Stomach (tissue), 9 donors: ENCODE results near the gene KRTAP12-4. TPM values are rescaled to one million over a fixed set of nuclear protein-coding genes. Genes with fewer than 3 reads are reported as not detected.
"Not testable (repeated sequence)": the region's sequence is repeated elsewhere in the genome, so short reads cannot be mapped to it uniquely, and the experiment has no call there.

Source experiments
- DNase-seq, 2 donors: peaks; one replicate each; pipeline versions ENCODE4 v3.0.0 to v3.0.0-alpha.2; 2013 to 2019
- H3K27ac ChIP-seq, 5 donors: fragments of 200-600 bp in 4 of 5; sonication (generic) in 4 of 5; one replicate each; pipeline ENCODE4 v1.5.1; 2013 to 2019; ENCODE audit warnings: mild to moderate bottlenecking in 1 of 5, moderate library complexity in 1 of 5
- H3K27me3 ChIP-seq, 3 donors: fragments of 200-600 bp; sonication (generic); one replicate each; pipeline ENCODE4 v1.5.1; 2017 to 2019; ENCODE audit warnings: mixed run types in 1 of 3
- H3K36me3 ChIP-seq, 4 donors: fragments of 200-600 bp; sonication (generic); 1 replicate in 3 of 4; 2 replicates in 1 of 4; pipeline ENCODE4 v1.5.1; 2016 to 2019
- H3K4me1 ChIP-seq, 4 donors: fragments of 200-600 bp; sonication (generic); one replicate each; pipeline ENCODE4 v1.5.1; 2016 to 2019
- H3K4me3 ChIP-seq, 4 donors: fragments of 200-600 bp; sonication (generic) in 3 of 4; one replicate each; pipeline ENCODE4 v1.5.1; 2016 to 2019; ENCODE audit warnings: mild to moderate bottlenecking in 1 of 4
- H3K9me3 ChIP-seq, 4 donors: fragments of 200-600 bp; sonication (generic); one replicate each; pipeline ENCODE4 v1.5.1; 2016 to 2019
- CTCF ChIP-seq, 7 experiments: fragments of 450-650 bp in 4 of 7; fragments of 200-600 bp in 3 of 7; sonication (generic) in 3 of 7; IDR thresholded peaks; one replicate each; pipeline ENCODE4 v1.5.1; 2016 to 2019; ENCODE audit warnings: antibody characterized with exemption in 7 of 7, control low read depth in 2 of 7, mild to moderate bottlenecking in 1 of 7
- EP300 ChIP-seq: sonication (generic); formaldehyde crosslinking; IDR thresholded peaks from one replicate; pipeline ENCODE4 v1.6.1; 2017; ENCODE audit warnings: antibody characterized with exemption
- POLR2A ChIP-seq, 4 donors: fragments of 450-650 bp; IDR thresholded peaks; one replicate each; pipeline ENCODE4 v1.6.1; 2016; ENCODE audit warnings: antibody characterized with exemption in 4 of 4, control low read depth in 2 of 4, mild to moderate bottlenecking in 1 of 4, moderate library complexity in 1 of 4
- POLR2AphosphoS5 ChIP-seq, 3 donors: sonication (generic); formaldehyde crosslinking; IDR thresholded peaks; one replicate each; pipeline ENCODE4 v1.6.1; 2016; ENCODE audit warnings: antibody characterized with exemption in 3 of 3
- WGBS, 5 donors: extraction: QIAGEN DNeasy Blood & Tissue Kit in 3 of 5; methylation state at CpG; one replicate each; pipeline versions ENCODE4 v1.1.5 to v1.1.7; 2013 to 2018; 5-methylcytosine and 5-hydroxymethylcytosine counted together
- intact Hi-C: fragments of 100-400 bp; cut with DNase I; formaldehyde crosslinking; loops from one replicate; pipeline ENCODE4 v1.15.1; 2023; ENCODE audit warnings: low total_unique reads
- polyA plus RNA-seq, 3 donors: library from polyadenylated mRNA; stranded (reverse); fragments of 200-250 nt; gene quantifications; one replicate each; pipeline ENCODE4 v1.2.3, GENCODE V29; 2013
- total RNA-seq, 5 donors: library from RNA; depleted of rRNA; stranded (reverse); fragments of >200 nt; gene quantifications; one replicate each; pipeline versions ENCODE4 v1.1.0 to v1.2.3, GENCODE V29; 2014 to 2016
- donor health status: healthy with polysubstance abuse.
- donor health status: Bipolar disorder and iron deficiency.
- donor health status: healthy.

KRTAP12-4 gene
- total and polyA plus RNA-seq, 8 donors: not detected

DNA sequence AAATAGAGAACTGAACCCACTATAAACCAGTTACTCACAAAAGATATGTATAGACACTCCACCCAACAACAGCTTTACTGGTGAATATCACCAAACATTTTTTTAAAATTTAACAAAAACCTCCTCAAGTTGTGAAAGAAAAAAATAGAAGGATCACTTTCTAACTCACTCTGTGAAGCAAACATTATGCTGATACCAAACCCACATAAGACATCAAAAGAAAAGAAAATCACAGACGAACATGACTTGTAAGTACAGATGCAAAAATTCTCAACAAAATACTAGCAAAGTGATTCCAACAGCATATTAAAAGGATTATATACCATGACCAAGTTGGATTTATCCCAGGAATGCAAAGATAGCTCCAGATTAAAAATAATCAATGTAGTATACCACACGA, 37.2 kb upstream of the KRTAP12-4 start:
- TF ChIP-seq POLR2A (IDR thresholded peaks at IDR 0.05) (no peak), POLR2AphosphoS5 (IDR thresholded peaks at IDR 0.05) (no peak), CTCF (IDR thresholded peaks at IDR 0.05) (no peak), EP300 (no peak)
- Histone ChIP-seq H3K4me3 (no peak overlapping the region), H3K27me3 (peaks cover 0 to 40% (median 23%) of the 10 kb centered on the region in 3 donors), H3K27ac (no peak overlapping the region), H3K36me3 (no peaks in the 10 kb centered on the region), H3K4me1 (no peaks in the 10 kb centered on the region), H3K9me3 (peaks cover 3 to 24% (median 20%) of the 10 kb centered on the region in 4 donors)
- no peak for DNase-seq
- WGBS, 5 donors: 51 to 64% (median 54%) methylated on average over 2 of the region's 2 CpGs
- intact Hi-C loops: no loop called here

- WGBS, 5 donors: 87 to 94% (median 89%) methylated on average over 3 of the region's 3 CpGs
Measured at GRCh38 chr21:44689740-44690139, 35.3 kb upstream of the KRTAP12-4 start.

DNA sequence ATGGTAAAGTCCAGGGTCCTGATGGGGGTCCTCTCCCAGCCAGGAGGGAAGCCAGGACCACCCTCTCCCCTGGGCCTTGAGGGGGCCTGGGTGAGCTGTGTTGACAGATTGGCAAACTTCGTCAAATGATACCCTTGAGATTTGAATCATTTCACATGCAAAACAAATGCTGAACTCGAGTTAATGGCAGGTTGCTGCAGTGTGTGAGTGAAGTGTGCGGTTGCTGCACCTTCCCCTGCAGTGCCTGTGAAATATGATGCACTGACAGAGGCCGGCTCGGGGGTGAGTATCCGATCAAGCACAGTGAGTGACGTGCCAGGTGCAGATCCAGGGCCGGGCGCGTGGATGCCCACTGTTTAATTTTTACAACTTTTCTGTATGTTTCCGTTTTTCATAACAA, 33.2 kb upstream of the KRTAP12-4 start:
- DNase-seq: no peak
- Histone ChIP-seq H3K9me3 (peaks cover 0 to 7% (median 3%) of the 10 kb centered on the region in 4 donors), H3K27ac (no peak overlapping the region), H3K4me3 (no peak overlapping the region), H3K36me3 (no peaks in the 10 kb centered on the region), H3K27me3 (peaks cover 0 to 39% (median 32%) of the 10 kb centered on the region in 3 donors), H3K4me1 (no peaks in the 10 kb centered on the region)
- TF ChIP-seq EP300 (no peak), POLR2AphosphoS5 (IDR thresholded peaks at IDR 0.05) (no peak), POLR2A (IDR thresholded peaks at IDR 0.05) (no peak), CTCF (IDR thresholded peaks at IDR 0.05) (no peak)
- intact Hi-C loops: no loop called here
- 28 to 43% (median 36%) methylated on average over 11 of the region's 11 CpGs for WGBS, 5 donors

More at GRCh38 chr21:44689740-44690139, 35.3 kb upstream of the KRTAP12-4 start:
- peaks cover 0 to 38% (median 28%) of the 10 kb centered on the region in 3 donors for H3K27me3 ChIP-seq
- H3K4me1 ChIP-seq, H3K4me3 ChIP-seq, DNase-seq, intact Hi-C loops, H3K36me3 ChIP-seq, H3K27ac ChIP-seq: not testable (repeated sequence)
- H3K9me3 ChIP-seq: peaks cover 3 to 24% (median 20%) of the 10 kb centered on the region in 4 donors

DNA sequence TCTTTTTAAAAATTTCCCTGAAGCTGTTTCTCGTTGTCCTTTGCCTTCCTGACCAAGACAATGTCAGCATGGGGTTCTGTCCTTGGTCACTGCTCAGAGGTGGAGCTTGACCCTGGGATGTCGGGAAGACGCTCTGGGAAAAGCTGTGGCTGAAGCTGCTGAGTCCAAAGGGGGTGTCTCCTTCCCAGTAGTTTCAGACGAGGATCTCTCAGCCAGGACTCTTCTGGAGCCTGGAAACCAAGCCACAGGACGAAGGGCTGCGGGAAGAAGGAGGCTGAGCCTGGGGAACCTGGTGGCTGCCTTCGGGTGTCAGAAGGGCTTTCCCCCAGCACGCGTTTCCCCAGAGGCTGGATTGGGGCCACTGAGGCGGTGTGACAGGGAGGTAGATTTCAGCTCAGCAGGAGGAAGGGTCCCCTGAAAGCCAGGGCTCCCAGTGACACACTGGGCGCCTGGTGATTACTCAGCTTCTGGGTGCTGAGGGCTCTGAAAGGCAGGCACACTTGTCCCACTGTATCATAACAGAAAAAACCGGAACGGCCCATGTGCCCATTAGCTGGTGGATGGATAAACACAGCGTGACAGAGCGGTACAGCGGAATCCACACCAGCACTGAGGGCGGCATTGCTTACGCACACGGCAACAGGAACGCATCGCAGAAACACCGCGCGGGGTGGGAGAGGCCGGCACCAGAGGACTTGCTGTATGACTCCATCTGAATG, 32.5 kb upstream of the KRTAP12-4 start:
- peaks cover 0 to under 1% (median 0%) of the 10 kb centered on the region in 4 donors for H3K9me3 ChIP-seq
- DNase-seq: no peak
- intact Hi-C loops: no loop called here
- no peaks in the 10 kb centered on the region for H3K4me1 ChIP-seq
- no peak overlapping the region for H3K4me3 ChIP-seq
- peaks cover 0 to 41% (median 32%) of the 10 kb centered on the region in 3 donors for H3K27me3 ChIP-seq
- no peaks in the 10 kb centered on the region for H3K36me3 ChIP-seq
- TF ChIP-seq EP300 (no peak), POLR2AphosphoS5 (IDR thresholded peaks at IDR 0.05) (no peak), POLR2A (IDR thresholded peaks at IDR 0.05) (no peak), CTCF (IDR thresholded peaks at IDR 0.05) (no peak)
- WGBS, 5 donors: 32 to 50% (median 41%) methylated on average over 25 of the region's 25 CpGs
- no peak overlapping the region for H3K27ac ChIP-seq
